Right lobe of liver (tissue), 4 donors: Measurements from ENCODE around the gene ALPG.

Experiments
- POLR2A ChIP-seq: fragments of 450-650 bp; IDR thresholded peaks from one replicate; pipeline ENCODE4 v1.6.1; 2017; ENCODE audit warnings: antibody characterized with exemption, mild to moderate bottlenecking
- TF ChIP-seq, protein P1 (sequence below), 4 donors: fragments of 200-600 bp in 3 of 4; fragments of 450-650 bp in 1 of 4; IDR thresholded peaks; one replicate each; pipeline versions ENCODE4 v1.5.1 to v1.8.0; 2016 to 2022; ENCODE audit warnings: antibody characterized with exemption in 4 of 4, mild to moderate bottlenecking in 2 of 4
- donor health status: DM: no; HTN: no; CAD: no.
- donor health status: DM: no; HTN: no; CAD: no.
- donor health status: DM: no; HTN: yes; CAD: no.

- TF ChIP-seq, protein P1, sequence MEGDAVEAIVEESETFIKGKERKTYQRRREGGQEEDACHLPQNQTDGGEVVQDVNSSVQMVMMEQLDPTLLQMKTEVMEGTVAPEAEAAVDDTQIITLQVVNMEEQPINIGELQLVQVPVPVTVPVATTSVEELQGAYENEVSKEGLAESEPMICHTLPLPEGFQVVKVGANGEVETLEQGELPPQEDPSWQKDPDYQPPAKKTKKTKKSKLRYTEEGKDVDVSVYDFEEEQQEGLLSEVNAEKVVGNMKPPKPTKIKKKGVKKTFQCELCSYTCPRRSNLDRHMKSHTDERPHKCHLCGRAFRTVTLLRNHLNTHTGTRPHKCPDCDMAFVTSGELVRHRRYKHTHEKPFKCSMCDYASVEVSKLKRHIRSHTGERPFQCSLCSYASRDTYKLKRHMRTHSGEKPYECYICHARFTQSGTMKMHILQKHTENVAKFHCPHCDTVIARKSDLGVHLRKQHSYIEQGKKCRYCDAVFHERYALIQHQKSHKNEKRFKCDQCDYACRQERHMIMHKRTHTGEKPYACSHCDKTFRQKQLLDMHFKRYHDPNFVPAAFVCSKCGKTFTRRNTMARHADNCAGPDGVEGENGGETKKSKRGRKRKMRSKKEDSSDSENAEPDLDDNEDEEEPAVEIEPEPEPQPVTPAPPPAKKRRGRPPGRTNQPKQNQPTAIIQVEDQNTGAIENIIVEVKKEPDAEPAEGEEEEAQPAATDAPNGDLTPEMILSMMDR (IDR thresholded peaks at IDR 0.05), result no peak
- TF ChIP-seq POLR2A, result no peak
Measured at GRCh38 chr2:232402518-232402917, 4.1 kb upstream of the ALPG start.
